ENCODE data around the gene PKN2.
"Not testable (repeated sequence)": the region's sequence is repeated elsewhere in the genome, so short reads cannot be mapped to it uniquely, and the experiment has no call there.

Gene PKN2

DNA sequence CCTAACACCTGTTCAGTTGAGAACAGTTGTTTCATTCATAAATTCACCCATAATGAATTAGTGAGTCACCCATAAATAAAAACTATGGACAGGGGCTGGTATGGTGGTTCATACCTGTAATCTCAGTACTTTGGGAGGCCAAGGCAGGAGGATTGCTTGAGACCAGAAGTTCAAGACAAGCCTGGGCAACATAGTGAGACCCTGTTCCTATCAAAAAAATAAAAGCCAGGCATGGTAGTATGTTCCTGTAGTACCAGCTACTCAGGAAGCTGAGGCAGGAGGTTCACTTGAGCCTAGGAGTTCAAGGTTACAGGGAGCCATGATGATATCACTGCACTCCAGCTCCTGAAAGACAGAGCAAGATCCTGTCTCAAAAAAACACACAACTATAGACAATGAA, 128.3 kb downstream of the PKN2 start:
- Histone ChIP-seq H3K27me3 (ENCODE audit: control insufficient read depth, low read length) (no peaks in the 10 kb centered on the region), H3K4me2 (ENCODE audit: low read length) (no peak overlapping the region), H3F3A (ENCODE audit: control insufficient read depth, insufficient read depth) (no peaks in the 10 kb centered on the region), H3K4me3 (ENCODE audit: low read length) (no peak overlapping the region), H3K27ac (ENCODE audit: low read depth, low read length) (no peak overlapping the region), H3K36me3 (ENCODE audit: control insufficient read depth, low read length) (peaks cover 45% of the 10 kb centered on the region), H4K20me1 (ENCODE audit: control insufficient read depth, insufficient read depth, low read depth, low read length) (no peaks in the 10 kb centered on the region), H3K9me2 (replicated peaks; ENCODE audit: control insufficient read depth, low read length) (no peaks in the 10 kb centered on the region), H3K79me2 (ENCODE audit: control insufficient read depth, low read length) (no peaks in the 10 kb centered on the region), H3K9me3 (ENCODE audit: control insufficient read depth, insufficient read depth, low read length) (no peaks in the 10 kb centered on the region), H3K4me1 (ENCODE audit: control insufficient read depth, low read length) (no peaks in the 10 kb centered on the region)
- TF ChIP-seq, protein P1, sequence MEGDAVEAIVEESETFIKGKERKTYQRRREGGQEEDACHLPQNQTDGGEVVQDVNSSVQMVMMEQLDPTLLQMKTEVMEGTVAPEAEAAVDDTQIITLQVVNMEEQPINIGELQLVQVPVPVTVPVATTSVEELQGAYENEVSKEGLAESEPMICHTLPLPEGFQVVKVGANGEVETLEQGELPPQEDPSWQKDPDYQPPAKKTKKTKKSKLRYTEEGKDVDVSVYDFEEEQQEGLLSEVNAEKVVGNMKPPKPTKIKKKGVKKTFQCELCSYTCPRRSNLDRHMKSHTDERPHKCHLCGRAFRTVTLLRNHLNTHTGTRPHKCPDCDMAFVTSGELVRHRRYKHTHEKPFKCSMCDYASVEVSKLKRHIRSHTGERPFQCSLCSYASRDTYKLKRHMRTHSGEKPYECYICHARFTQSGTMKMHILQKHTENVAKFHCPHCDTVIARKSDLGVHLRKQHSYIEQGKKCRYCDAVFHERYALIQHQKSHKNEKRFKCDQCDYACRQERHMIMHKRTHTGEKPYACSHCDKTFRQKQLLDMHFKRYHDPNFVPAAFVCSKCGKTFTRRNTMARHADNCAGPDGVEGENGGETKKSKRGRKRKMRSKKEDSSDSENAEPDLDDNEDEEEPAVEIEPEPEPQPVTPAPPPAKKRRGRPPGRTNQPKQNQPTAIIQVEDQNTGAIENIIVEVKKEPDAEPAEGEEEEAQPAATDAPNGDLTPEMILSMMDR (IDR thresholded peaks at IDR 0.05; ENCODE audit: low read depth, low read length, poor library complexity, severe bottlenecking) = no peak
- TF ChIP-seq EZH2phosphoT487 (IDR thresholded peaks at IDR 0.05; ENCODE audit: borderline replicate concordance, low read length) = no peak

- Histone ChIP-seq H3K27me3 (ENCODE audit: control insufficient read depth, low read length) (no peaks in the 10 kb centered on the region), H3K9me3 (ENCODE audit: control insufficient read depth, insufficient read depth, low read length) (no peaks in the 10 kb centered on the region), H3F3A (ENCODE audit: control insufficient read depth, insufficient read depth) (no peaks in the 10 kb centered on the region), H3K4me2 (ENCODE audit: low read length) (no peak overlapping the region), H3K27ac (ENCODE audit: low read depth, low read length) (no peak overlapping the region), H3K4me1 (ENCODE audit: control insufficient read depth, low read length) (no peaks in the 10 kb centered on the region), H3K79me2 (ENCODE audit: control insufficient read depth, low read length) (no peaks in the 10 kb centered on the region), H3K9me2 (replicated peaks; ENCODE audit: control insufficient read depth, low read length) (no peaks in the 10 kb centered on the region), H3K36me3 (ENCODE audit: control insufficient read depth, low read length) (peaks cover 41% of the 10 kb centered on the region), H3K4me3 (ENCODE audit: low read length) (no peak overlapping the region), H4K20me1 (ENCODE audit: control insufficient read depth, insufficient read depth, low read depth, low read length) (no peaks in the 10 kb centered on the region)
- TF ChIP-seq, protein P1 (IDR thresholded peaks at IDR 0.05; ENCODE audit: low read depth, low read length, poor library complexity, severe bottlenecking) = no peak
- no peak for TF ChIP-seq EZH2phosphoT487 (IDR thresholded peaks at IDR 0.05; ENCODE audit: borderline replicate concordance, low read length)
These were observed 129.4 kb downstream of the PKN2 start for GRCh38 chr1:88813471-88813870.

- not testable (repeated sequence) for H3K4me1 ChIP-seq (ENCODE audit: control insufficient read depth, low read length); H4K20me1 ChIP-seq (ENCODE audit: control insufficient read depth, insufficient read depth, low read depth, low read length); H3K9me3 ChIP-seq (ENCODE audit: control insufficient read depth, insufficient read depth, low read length); H3K9me2 ChIP-seq (replicated peaks; ENCODE audit: control insufficient read depth, low read length); H3K4me3 ChIP-seq (ENCODE audit: low read length); H3K27ac ChIP-seq (ENCODE audit: low read depth, low read length); H3K27me3 ChIP-seq (ENCODE audit: control insufficient read depth, low read length); H3K4me2 ChIP-seq (ENCODE audit: low read length); H3K79me2 ChIP-seq (ENCODE audit: control insufficient read depth, low read length); H3F3A ChIP-seq (ENCODE audit: control insufficient read depth, insufficient read depth)
- peaks cover 32% of the 10 kb centered on the region for H3K36me3 ChIP-seq (ENCODE audit: control insufficient read depth, low read length)
These were observed 135.6 kb downstream of the PKN2 start for GRCh38 chr1:88819642-88820041.

DNA sequence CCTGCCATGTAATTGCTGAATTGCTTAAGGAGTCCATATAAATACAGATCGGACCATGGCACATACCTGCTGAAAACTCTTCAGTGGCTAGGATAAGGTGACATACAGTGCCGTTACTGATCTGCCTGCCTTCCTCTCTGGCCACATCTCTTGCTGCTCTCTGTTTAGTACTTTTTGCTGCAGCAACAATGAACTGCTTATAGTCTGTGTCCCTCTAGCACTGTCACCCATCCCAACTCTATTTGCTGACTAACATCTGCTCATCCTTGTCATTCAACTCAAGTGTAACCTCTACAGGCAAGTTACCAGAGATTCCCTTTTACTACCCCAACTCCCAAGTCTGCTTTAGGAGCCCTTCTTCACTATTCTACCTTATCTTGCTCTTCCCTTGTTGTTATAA, 141.6 kb downstream of the PKN2 start:
- no peaks in the 10 kb centered on the region for H4K20me1 ChIP-seq (ENCODE audit: control insufficient read depth, insufficient read depth, low read depth, low read length)
- 0 out of 2 replicates have a peak, but pooled peaks cover 2% of the 10 kb centered on the region for H3F3A ChIP-seq (ENCODE audit: control insufficient read depth, insufficient read depth)
- H3K36me3 ChIP-seq (ENCODE audit: control insufficient read depth, low read length) = peaks cover 47% of the 10 kb centered on the region
- no peak overlapping the region for H3K4me3 ChIP-seq (ENCODE audit: low read length)
- no peaks in the 10 kb centered on the region for H3K79me2 ChIP-seq (ENCODE audit: control insufficient read depth, low read length)
- no peak overlapping the region for H3K4me2 ChIP-seq (ENCODE audit: low read length)
- no peaks in the 10 kb centered on the region for H3K4me1 ChIP-seq (ENCODE audit: control insufficient read depth, low read length)
- H3K27me3 ChIP-seq (ENCODE audit: control insufficient read depth, low read length) = no peaks in the 10 kb centered on the region
- H3K9me3 ChIP-seq (ENCODE audit: control insufficient read depth, insufficient read depth, low read length) = no peaks in the 10 kb centered on the region
- H3K9me2 ChIP-seq (replicated peaks; ENCODE audit: control insufficient read depth, low read length) = no peaks in the 10 kb centered on the region
- no peak overlapping the region for H3K27ac ChIP-seq (ENCODE audit: low read depth, low read length)
- TF ChIP-seq, protein P1 (IDR thresholded peaks at IDR 0.05; ENCODE audit: low read depth, low read length, poor library complexity, severe bottlenecking) = no peak
- no peak for TF ChIP-seq EZH2phosphoT487 (IDR thresholded peaks at IDR 0.05; ENCODE audit: borderline replicate concordance, low read length)
